GM12865 (cell line): ENCODE results near the gene MAML3.

Experiments used
- DNase-seq: peaks from one replicate; pipeline ENCODE4 v3.0.0; 2010; ENCODE audit warnings: low read depth
- H3K4me3 ChIP-seq: 2 replicates; pipeline ENCODE4 v1.5.1; 2011; ENCODE audit warnings: mild to moderate bottlenecking, low read depth, low read length, control low read depth
- CTCF ChIP-seq: IDR thresholded peaks from 2 replicates; pipeline ENCODE4 v1.5.1; 2011; ENCODE audit warnings: low read length, control low read depth, low read depth, inconsistent platforms; ENCODE audit not compliant: insufficient read depth; ENCODE audit errors: missing control alignments

Gene MAML3

GRCh38 chr4:139943277-139943676 is 210.7 kb downstream of the MAML3 start:
- DNase-seq, result no peak
- no peak for TF ChIP-seq CTCF
- no peak overlapping the region for H3K4me3 ChIP-seq

- H3K4me3 ChIP-seq, result no peak overlapping the region
- no peak for TF ChIP-seq CTCF
- no peak for DNase-seq
These were observed 211.7 kb downstream of the MAML3 start for GRCh38 chr4:139942241-139942640.

DNA sequence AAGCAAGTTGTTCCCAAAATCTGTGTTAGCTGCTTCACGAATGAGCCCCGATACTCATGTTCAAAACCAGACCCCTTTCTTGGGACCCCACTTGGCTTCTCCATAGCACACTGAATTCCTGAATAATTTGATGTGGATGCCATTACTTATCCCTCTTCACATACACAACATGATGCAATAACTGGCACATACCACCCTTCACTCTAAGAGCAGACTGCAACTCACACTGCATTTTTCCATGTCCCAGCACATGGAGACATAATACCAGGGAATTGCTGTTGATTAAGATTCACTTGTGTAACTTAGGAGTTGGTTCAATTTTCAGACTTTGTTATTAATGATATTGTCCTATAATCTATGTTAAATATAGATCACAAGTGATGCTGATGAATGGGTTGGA is 213.4 kb downstream of the MAML3 start:
- no peak for TF ChIP-seq CTCF
- DNase-seq, result no peak

DNA sequence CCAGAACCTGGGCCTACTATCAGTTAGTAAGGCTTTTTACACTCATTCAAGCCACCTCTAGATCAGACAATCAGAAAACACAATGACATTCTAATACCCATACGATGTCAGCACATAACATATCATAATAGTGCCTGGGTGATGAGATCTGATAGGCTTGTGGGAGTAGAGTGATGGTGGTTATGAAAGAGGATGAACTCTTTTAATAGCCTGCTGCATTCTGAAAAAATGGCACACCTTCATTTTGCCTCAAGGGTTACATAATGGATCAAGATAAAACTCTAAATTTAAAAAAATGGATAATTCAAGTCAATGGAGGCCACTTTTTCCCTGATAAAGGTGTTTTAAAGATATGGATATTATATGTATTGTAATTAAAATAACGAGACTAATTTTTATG is 215.6 kb downstream of the MAML3 start:
- H3K4me3 ChIP-seq, result no peak overlapping the region
- no peak for DNase-seq
- no peak for TF ChIP-seq CTCF

More for the DNA sequence above, 213.4 kb downstream of the MAML3 start:
- H3K4me3 ChIP-seq, result no peak overlapping the region

DNA sequence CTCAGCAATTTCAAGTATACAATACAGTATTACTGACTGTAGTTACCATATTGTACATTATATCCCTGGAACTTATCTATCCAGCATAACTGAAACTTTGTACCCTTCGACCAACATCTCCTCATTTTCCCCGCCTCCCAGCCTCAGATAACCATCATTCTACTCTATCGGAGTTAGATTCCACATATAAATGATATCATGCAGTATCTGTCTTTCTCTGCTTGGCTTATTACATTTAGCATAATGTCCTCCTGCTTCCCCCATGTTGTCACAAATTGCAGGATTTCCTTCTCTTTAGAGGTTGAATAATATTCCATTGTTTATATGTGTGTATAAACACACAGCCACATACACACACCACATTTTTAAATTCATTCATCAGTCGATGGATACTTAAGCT is 218.1 kb downstream of the MAML3 start:
- H3K4me3 ChIP-seq, result no peak overlapping the region
- DNase-seq, result no peak
- TF ChIP-seq CTCF, result no peak

- no peak overlapping the region for H3K4me3 ChIP-seq
- no peak for TF ChIP-seq CTCF
- DNase-seq, result no peak
These were observed 219.2 kb downstream of the MAML3 start for GRCh38 chr4:139934708-139935195.

DNA sequence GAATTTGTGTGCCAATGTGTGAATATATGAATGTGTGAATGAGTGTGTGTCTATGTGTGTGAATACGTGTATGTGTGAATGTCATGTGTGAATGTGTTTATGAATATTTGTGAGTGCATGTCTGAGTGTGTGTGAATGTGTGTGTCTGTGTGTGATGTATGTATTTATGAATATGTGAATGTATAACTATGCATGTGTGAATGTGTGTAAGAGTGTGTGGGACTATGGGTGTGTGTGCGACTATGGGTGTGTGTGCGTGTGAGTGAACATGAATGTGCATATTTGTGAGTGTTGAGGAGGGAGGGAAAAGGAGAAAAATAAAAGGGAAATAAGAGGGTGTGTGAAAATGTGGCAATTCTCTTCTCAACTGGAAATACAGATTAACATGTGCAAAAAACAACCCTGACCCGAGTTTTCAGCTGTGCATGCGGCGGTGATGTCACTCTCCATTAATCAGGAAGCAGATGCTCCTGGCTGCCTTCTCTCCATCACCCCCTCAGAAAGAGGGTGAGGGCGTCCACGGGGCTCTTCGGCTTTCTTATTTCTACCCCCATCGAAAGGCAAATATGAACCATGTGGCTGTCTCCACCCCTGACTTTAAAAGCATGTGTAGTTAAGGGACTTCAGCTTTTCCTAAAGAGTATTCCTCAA is 219.8 kb downstream of the MAML3 start:
- H3K4me3 ChIP-seq, result no peak overlapping the region
- no peak for DNase-seq
- TF ChIP-seq CTCF, result no peak
